Dendritic cell treated with granulocyte-macrophage colony-stimulating factor and Interleukin-4, amounts not matched to agents 40 ng/mL and 50 ng/mL, for 4 days (primary cell): ENCODE data around the gene ANTKMT.

Experiments
- H3K27ac Mint-ChIP-seq: one replicate; pipeline ENCODE4 v1.8.0; 2022; ENCODE audit warnings: mild to moderate bottlenecking, mixed read lengths
- H3K27me3 Mint-ChIP-seq: one replicate; pipeline ENCODE4 v1.8.0; 2022; ENCODE audit warnings: mild to moderate bottlenecking, mixed read lengths
- H3K36me3 Mint-ChIP-seq: one replicate; pipeline ENCODE4 v1.8.0; 2022; ENCODE audit warnings: low read depth, mixed read lengths
- H3K4me1 Mint-ChIP-seq: one replicate; pipeline ENCODE4 v1.8.0; 2022; ENCODE audit warnings: low read depth, mixed read lengths
- H3K4me3 Mint-ChIP-seq: one replicate; pipeline ENCODE4 v1.8.0; 2022; ENCODE audit warnings: mild to moderate bottlenecking, moderate library complexity, mixed read lengths
- H3K9me3 Mint-ChIP-seq: one replicate; pipeline ENCODE4 v1.8.0; 2022; ENCODE audit warnings: mixed read lengths
- intact Hi-C: fragments of 100-400 bp; cut with micrococcal nuclease; formaldehyde crosslinking; loops from one replicate; pipeline ENCODE4 v1.15.0; 2022

The ANTKMT gene

DNA sequence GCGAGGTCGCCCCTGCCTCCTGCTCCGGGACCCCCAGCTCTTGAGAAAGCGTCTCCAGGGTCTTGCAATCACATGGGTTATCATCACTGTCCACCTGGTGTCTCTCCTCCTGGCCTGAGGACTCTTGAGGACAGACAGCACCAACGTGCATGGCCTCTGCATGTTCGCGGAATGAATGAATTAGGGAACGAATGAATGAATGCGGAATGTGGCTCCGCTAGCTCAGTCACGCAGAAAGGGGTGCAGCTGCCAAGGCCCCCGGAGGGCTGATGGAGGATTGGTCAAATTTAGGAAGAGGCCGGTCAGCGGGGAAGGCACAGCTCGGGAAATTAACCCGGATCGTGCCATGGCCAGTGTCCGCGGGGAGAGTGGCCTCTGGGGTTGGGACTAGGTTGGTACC, 18.6 kb upstream of the ANTKMT start:
- intact Hi-C loops, result loop anchor here (10.0 kb wide), 1 partner anchor 482 kb away; no protein-coding TSS in a partner anchor
- no peaks in the 10 kb centered on the region for H3K4me1 Mint-ChIP-seq

DNA sequence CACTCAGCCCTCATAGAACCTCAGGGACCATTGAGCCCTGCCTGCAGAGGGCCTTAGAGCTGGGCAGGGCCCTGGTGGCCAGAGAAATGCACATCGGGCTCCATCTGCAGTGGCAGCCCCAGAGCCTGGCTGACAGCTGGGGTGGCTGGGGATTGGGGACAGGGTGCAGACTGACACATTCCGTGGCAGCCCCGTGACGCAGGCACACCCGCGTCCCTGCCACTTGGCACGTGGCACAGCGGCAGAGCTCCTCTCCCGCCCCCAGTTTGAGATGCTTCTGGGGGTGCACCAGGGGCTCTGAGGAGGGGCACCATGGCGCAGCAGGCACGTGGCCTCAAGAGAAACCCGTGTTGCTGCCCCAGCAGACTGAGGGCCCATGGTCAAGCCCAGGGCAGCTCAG, 17.5 kb upstream of the ANTKMT start:
- Mint-ChIP-seq H3K4me1 (no peaks in the 10 kb centered on the region), H3K9me3 (no peaks in the 10 kb centered on the region), H3K27ac (no peak overlapping the region), H3K4me3 (no peak overlapping the region), H3K36me3 (no peaks in the 10 kb centered on the region), H3K27me3 (peaks cover 89% of the 10 kb centered on the region)
- intact Hi-C loops, result loop anchor here (10.0 kb wide), 1 partner anchor 481 kb away; no protein-coding TSS in a partner anchor

More for the DNA sequence above, 18.6 kb upstream of the ANTKMT start:
- Mint-ChIP-seq H3K27me3 (peaks cover 90% of the 10 kb centered on the region), H3K36me3 (no peaks in the 10 kb centered on the region), H3K4me3 (no peak overlapping the region), H3K9me3 (no peaks in the 10 kb centered on the region), H3K27ac (no peak overlapping the region)

GRCh38 chr16:704047-704446, 16.9 kb upstream of the ANTKMT start:
- peaks cover 89% of the 10 kb centered on the region for H3K27me3 Mint-ChIP-seq
- no peaks in the 10 kb centered on the region for H3K36me3 Mint-ChIP-seq
- no peaks in the 10 kb centered on the region for H3K4me1 Mint-ChIP-seq
- no peak overlapping the region for H3K27ac Mint-ChIP-seq
- intact Hi-C loops, result loop anchor here (10.0 kb wide), 1 partner anchor 481 kb away; no protein-coding TSS in a partner anchor
- no peaks in the 10 kb centered on the region for H3K9me3 Mint-ChIP-seq
- no peak overlapping the region for H3K4me3 Mint-ChIP-seq

GRCh38 chr16:704552-705380, 16.2 kb upstream of the ANTKMT start:
- Mint-ChIP-seq H3K27me3 (peaks cover 89% of the 10 kb centered on the region), H3K4me1 (no peaks in the 10 kb centered on the region), H3K36me3 (no peaks in the 10 kb centered on the region), H3K27ac (no peak overlapping the region), H3K9me3 (no peaks in the 10 kb centered on the region), H3K4me3 (no peak overlapping the region)
- intact Hi-C loops, result loop anchor here (10.0 kb wide), 1 partner anchor 480 kb away; no protein-coding TSS in a partner anchor

DNA sequence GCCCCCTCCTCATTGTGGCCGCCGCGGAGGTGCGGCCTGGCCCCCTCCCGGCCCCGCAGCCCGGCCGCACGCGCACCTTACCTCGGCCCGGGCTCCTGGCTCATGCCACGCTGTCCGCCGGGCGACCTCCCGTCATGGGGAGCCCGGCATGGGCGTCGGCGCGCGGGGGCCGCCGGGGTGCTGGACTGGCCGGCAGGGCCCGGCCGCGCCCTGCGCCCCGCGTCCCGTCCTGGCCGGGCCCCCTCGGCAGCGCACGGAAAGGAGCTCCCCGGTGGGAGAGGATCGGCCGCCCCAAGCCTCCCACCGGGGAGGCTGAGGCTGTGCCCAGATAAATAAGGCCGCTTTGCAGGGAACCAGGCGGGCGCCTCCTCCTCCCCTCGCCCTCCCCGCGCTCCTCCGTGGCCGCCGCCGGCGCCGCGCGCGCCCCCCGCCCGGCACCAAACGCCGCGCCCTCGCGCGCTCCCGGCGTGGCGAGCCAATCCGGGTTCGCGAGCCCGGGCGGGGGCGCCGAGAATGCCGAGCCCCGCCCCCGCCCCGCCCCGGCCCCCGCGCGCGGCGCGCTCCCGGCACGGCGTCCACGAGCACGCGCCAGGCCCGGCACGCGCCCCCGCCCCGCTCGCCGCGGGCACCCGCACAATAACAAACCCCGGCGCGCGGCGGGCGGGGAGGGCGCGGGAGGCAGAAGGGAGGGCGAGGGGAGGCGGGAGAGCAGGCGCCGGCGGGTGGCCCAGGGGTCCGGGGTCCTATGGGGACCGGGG, 15.3 kb upstream of the ANTKMT start, which contains the start of gene FBXL16:
TSS of gene FBXL16 (minus strand) at position 371 of the 758 bp plus-strand sequence. CDS start 8,396 bp downstream, outside the sequence.
- no peak within 1 kb of the TSS for H3K4me3 Mint-ChIP-seq
- H3K27ac Mint-ChIP-seq, result no peak within 1 kb of the TSS
- peaks cover 90% of the 10 kb centered on the region for H3K27me3 Mint-ChIP-seq
- no peaks in the 10 kb centered on the region for H3K36me3 Mint-ChIP-seq
- no peaks in the 10 kb centered on the region for H3K9me3 Mint-ChIP-seq
- intact Hi-C loops, result loop anchor here (10.0 kb wide), 1 partner anchor 479 kb away; no protein-coding TSS in a partner anchor
- H3K4me1 Mint-ChIP-seq, result no peaks in the 10 kb centered on the region

DNA sequence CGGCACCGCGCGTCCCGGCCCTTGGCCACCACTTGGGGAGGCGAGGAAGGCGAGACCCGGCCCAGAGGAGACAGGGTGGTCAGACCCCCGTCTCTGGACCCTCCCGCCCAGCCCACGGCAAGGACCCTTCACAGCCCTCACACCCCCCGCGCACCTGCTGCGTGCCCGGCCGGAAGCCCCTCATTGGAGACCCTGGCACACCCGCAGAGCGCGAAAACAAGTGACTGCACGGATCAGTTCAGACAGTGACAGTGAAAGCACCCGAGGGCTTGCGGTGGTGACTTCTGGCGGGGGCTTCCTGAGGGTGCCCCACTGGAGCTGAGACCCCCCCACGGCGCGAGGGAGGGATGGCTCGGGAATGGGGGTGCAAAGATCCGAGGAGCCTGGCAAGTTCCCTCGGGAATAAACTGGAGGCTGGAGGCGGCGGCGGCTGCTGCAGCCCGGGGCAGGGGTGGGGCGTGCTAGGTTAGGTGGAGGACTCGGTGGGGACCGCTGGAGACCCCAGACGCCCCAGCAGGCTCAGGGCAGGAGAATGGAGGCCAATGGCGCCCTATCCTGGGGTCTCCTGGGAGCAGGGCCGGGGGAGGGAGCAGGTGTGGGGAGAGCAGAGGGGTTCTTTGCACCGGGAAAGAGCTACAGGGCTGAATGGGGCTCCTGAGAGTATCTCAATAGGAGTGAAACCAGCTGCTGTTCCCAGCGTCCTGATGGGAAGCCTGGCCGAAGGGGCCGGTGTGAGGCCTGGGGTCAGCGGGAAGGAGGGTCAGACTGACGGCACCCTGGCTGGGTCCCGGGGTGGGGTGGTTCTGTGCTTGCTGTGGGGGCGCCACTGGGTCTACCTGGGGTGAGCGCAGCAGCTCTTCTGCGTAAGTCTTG, 14.5 kb upstream of the ANTKMT start:
- Mint-ChIP-seq H3K36me3 (no peaks in the 10 kb centered on the region), H3K27me3 (peaks cover 90% of the 10 kb centered on the region), H3K4me1 (no peaks in the 10 kb centered on the region), H3K4me3 (no peak overlapping the region), H3K27ac (no peak overlapping the region), H3K9me3 (no peaks in the 10 kb centered on the region)
- intact Hi-C loops, result loop anchor here (10.0 kb wide), 1 partner anchor 478 kb away; no protein-coding TSS in a partner anchor

GRCh38 chr16:707062-707538, 13.8 kb upstream of the ANTKMT start:
- no peaks in the 10 kb centered on the region for H3K36me3 Mint-ChIP-seq
- H3K4me1 Mint-ChIP-seq, result no peaks in the 10 kb centered on the region
- intact Hi-C loops, result loop anchor here (10.0 kb wide), 1 partner anchor 478 kb away; no protein-coding TSS in a partner anchor
- H3K27me3 Mint-ChIP-seq, result peaks cover 87% of the 10 kb centered on the region
- no peaks in the 10 kb centered on the region for H3K9me3 Mint-ChIP-seq
- H3K4me3 Mint-ChIP-seq, result no peak overlapping the region
- H3K27ac Mint-ChIP-seq, result no peak overlapping the region

GRCh38 chr16:708019-708418, 12.9 kb upstream of the ANTKMT start:
- intact Hi-C loops, result loop anchor here (10.0 kb wide), 1 partner anchor 477 kb away; no protein-coding TSS in a partner anchor
- Mint-ChIP-seq H3K9me3 (no peaks in the 10 kb centered on the region), H3K36me3 (no peaks in the 10 kb centered on the region), H3K27me3 (peaks cover 85% of the 10 kb centered on the region), H3K4me3 (no peak overlapping the region), H3K4me1 (peaks cover 4% of the 10 kb centered on the region), H3K27ac (no peak overlapping the region)

DNA sequence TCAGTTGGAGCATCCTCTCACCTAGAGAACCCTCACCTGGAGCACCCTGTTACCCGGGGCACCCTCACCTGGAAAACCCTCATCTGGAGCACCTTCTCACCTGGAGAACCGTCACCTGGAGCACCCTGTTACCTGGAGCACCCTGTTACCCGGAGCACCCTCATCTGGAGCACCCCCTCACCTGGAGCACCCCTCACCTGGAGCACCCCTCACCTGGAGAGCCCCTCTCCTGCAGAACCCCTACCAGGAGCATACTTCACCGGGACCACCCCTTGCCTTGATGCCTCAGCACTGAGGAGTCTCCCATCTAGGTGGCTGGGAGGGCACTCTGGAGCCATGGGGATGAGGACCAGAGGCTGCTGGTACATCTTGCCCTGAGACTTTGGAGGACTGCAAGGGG, 12.0 kb upstream of the ANTKMT start:
- intact Hi-C loops, result loop anchor here (10.0 kb wide), 1 partner anchor 476 kb away; no protein-coding TSS in a partner anchor
- H3K4me3 Mint-ChIP-seq, result no peak overlapping the region
- H3K9me3 Mint-ChIP-seq, result no peaks in the 10 kb centered on the region
- peaks cover 6% of the 10 kb centered on the region for H3K4me1 Mint-ChIP-seq
- H3K36me3 Mint-ChIP-seq, result no peaks in the 10 kb centered on the region
- no peak overlapping the region for H3K27ac Mint-ChIP-seq
- H3K27me3 Mint-ChIP-seq, result peaks cover 83% of the 10 kb centered on the region

DNA sequence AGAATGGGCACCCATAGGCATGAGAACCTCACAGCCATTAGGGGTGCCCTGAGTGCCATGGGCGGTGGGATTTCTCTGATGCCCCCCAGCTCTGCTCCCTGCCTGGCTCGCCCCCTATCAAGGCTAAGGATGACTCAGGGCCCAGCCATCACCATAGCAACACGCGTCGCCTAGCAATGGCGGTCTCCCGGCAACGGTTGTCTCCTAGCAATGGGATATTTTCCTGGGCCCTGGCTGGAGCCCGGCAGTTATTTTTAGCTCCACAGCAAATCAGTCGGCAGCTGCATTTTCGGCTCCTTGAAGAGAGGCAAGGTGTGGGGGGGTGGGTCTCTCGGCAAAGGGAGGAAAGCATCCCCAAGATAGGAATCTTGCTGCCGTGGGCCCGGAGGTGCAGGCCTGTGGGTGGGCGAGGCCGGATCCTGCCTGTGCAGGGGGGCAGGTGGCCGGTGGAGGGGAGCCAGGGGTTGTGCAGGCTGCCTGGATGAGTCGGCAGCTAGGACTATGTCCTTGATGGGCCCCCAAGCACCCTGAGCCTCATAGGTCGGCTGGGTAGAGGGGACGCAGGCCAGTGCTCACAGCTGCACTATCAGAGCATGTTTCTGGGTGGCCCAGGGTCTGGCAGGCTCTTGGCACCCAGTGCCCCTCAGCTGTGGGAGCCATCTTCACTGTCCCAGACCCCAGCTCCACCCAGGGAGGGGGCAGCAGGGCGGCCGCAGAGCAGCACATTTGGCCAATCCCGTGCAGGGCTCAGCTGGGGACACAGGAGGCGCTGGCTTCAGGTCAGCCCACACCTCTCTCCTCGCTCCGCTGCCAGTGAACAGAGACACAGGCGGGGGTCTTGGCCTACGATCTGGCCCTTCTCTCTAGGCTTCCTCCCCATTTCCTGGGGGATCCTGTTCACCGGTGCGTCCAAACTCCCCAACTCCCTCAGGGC, 11.1 kb upstream of the ANTKMT start:
- H3K36me3 Mint-ChIP-seq, result no peaks in the 10 kb centered on the region
- H3K4me3 Mint-ChIP-seq, result no peak overlapping the region
- H3K27ac Mint-ChIP-seq, result no peak overlapping the region
- H3K9me3 Mint-ChIP-seq, result no peaks in the 10 kb centered on the region
- intact Hi-C loops, result loop anchor here (10.0 kb wide), 1 partner anchor 475 kb away; no protein-coding TSS in a partner anchor
- H3K4me1 Mint-ChIP-seq, result peaks cover 14% of the 10 kb centered on the region
- H3K27me3 Mint-ChIP-seq, result peaks cover 82% of the 10 kb centered on the region

GRCh38 chr16:710500-711075, 10.4 kb upstream of the ANTKMT start:
- Mint-ChIP-seq H3K27ac (no peak overlapping the region), H3K27me3 (peaks cover 80% of the 10 kb centered on the region), H3K36me3 (no peaks in the 10 kb centered on the region), H3K4me1 (peaks cover 14% of the 10 kb centered on the region), H3K9me3 (no peaks in the 10 kb centered on the region), H3K4me3 (no peak overlapping the region)
- intact Hi-C loops, result loop anchor here (1.0 kb wide), 2 partner anchors 30 to 75 kb away; partner anchors contain the start of gene CIAO3

DNA sequence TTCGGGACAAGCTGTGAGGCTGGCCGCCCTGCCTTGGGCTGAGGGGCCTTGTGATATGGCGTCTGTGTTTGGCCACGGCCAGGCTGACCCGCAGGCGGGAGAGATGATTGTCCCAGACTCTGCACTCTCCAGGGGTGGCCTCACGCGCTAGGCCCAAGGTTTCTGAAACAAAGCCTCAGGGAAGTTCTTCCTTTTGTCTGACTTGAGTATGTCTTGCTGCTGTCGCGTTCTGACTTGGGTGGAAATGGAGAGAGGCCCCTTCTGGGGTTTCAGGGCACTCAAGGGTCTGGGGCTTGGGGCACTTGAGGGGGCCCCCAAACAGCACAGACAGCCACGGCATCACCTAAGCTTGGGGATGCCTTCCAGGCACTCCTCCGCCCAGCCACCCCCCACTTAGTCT, 9.9 kb upstream of the ANTKMT start:
- intact Hi-C loops, result loop anchor here (1.0 kb wide), 2 partner anchors 29 to 74 kb away; partner anchors contain the start of gene CIAO3
- H3K36me3 Mint-ChIP-seq, result no peaks in the 10 kb centered on the region
- H3K27me3 Mint-ChIP-seq, result peaks cover 82% of the 10 kb centered on the region
- no peak overlapping the region for H3K4me3 Mint-ChIP-seq
- peaks cover 19% of the 10 kb centered on the region for H3K4me1 Mint-ChIP-seq
- H3K9me3 Mint-ChIP-seq, result no peaks in the 10 kb centered on the region
- H3K27ac Mint-ChIP-seq, result no peak overlapping the region
